Stimulated activated CD4-positive, alpha-beta T cell treated with anti-CD3 and anti-CD28 coated beads, Interleukin-1b, Interleukin-23, amount 100 ng/mL, for 24 hours (primary cell): ENCODE data around the gene ACAD8.

Experiments
- DNase-seq, 4 experiments: peaks; one replicate each; pipeline ENCODE4 v3.0.0-alpha.2; 2020; ENCODE audit warnings: low read depth in 4 of 4, low spot score in 1 of 4

ACAD8 gene

DNA sequence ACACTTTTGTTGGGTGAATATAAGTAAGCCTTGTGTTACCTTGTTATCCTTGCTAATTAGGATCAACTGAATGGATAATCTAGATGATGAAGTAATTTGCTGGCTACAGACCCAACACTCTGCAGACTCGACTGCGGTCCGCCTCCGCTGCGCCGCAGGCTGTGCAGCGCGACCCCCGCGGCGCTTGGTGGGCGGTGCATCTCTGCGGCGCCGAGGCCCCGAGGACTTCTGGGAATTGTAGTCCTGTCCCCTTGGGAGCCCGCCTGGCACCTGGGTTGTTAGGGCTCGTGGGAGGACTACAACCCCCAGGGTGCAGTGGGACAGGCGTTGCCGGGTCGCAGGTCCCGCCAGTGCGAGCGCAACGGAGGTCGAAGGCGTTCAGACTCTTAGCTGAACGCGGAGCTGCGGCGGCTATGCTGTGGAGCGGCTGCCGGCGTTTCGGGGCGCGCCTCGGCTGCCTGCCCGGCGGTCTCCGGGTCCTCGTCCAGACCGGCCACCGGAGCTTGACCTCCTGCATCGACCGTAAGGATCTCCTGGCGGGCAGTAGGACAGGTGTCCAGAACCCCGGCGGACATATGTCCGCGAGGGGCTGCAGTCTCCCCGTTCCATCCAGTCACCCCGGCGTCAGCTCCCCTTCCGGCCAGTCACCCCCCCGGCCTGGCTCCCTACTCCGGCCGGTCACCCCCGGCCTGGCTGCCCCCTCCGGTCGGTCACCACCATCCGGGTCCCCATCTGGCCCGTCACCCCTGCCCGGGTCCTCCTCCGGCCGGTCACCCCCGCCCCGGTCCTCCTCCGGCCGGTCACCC is at the start of gene ACAD8, which contains the start of gene THYN1:
TSS of gene ACAD8 (plus strand) at position 381 of the 806 bp plus-strand sequence. CDS start at position 414, 33 bp downstream.
TSS of gene THYN1 (minus strand) at position 165 of the 806 bp plus-strand sequence. CDS start 470 bp downstream, outside the sequence.
- DNase-seq, result peak; percentile 87 to 93 (median 90)

- DNase-seq, result no peak
These were observed 47.6 kb upstream of the ACAD8 start for GRCh38 chr11:134205729-134206128.

DNA sequence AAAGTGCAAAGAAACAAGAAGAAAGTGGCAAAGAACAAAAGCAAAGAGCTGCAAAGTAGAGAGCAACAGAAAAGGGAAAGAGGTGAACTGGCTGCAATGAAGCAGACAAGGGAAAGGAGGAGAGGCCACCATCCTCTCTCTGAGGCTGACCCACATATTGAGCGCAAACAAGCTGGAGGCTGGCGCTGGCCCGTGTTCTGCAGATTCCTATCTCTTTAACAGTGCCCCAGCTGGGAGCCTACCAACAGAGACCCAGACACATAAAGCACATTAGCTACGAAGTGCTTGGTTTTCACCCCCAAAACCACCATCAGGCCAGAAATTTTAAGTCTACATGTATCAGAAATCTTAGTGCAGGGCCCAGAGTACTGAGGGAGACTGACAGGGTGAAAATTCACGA is 47.2 kb upstream of the ACAD8 start:
- DNase-seq, result no peak

DNA sequence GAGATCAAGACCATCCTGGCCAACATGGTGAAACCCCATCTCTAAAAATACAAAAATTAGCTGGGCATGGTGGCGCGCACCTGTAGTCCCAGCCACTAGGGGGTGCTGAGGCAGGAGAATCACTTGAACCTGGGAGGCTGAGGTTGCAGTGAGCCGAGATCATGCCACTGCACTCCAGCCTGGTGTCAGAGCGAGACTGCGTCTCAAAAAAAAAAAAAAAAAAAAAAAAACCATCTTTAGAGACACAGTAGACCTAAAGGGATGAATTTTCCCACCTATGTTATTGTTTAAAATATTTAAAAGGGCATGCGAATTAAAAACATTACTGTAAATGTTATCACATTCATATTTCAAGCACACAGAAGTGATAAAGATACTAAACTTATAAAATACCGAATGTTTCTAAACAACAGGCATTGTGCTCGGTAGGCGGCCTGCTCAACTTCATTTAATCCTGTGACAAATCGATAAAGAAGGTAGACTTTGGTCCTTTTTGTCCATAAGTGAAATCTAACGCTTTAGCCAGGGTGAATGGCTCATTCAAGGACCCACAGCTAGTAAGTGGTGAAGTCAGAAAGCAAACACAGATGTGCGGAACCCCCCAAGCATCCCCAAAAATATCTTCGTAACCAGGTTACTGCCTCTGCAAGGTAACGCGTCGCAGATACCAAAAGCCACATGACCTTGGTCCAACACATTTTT is 45.7 kb upstream of the ACAD8 start:
- DNase-seq, result peak in 2 of 4 experiments; percentile 28 to 36

GRCh38 chr11:134215836-134216235 is 37.5 kb upstream of the ACAD8 start:
- no peak for DNase-seq

GRCh38 chr11:134216816-134217215 is 36.6 kb upstream of the ACAD8 start:
- no peak for DNase-seq

DNA sequence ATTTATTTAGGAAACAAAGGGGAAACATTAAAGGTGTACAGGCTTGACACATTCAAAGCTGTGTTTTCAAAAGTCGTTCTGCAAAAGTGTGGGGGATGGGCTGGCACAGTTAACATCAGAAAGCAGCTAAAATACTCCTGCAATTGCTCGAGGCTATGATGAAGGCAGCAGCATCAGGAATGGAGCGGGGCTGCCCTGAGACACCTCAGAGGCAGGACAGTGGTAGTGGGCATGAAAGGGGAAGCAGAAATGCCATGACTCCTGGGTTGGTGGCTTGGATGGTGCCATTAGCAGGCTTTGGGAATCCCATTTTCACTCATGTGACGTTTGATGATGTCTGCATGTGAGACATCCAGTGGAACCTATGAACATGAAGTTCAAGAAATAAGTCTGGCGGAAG is 30.2 kb upstream of the ACAD8 start:
- DNase-seq, result no peak

DNA sequence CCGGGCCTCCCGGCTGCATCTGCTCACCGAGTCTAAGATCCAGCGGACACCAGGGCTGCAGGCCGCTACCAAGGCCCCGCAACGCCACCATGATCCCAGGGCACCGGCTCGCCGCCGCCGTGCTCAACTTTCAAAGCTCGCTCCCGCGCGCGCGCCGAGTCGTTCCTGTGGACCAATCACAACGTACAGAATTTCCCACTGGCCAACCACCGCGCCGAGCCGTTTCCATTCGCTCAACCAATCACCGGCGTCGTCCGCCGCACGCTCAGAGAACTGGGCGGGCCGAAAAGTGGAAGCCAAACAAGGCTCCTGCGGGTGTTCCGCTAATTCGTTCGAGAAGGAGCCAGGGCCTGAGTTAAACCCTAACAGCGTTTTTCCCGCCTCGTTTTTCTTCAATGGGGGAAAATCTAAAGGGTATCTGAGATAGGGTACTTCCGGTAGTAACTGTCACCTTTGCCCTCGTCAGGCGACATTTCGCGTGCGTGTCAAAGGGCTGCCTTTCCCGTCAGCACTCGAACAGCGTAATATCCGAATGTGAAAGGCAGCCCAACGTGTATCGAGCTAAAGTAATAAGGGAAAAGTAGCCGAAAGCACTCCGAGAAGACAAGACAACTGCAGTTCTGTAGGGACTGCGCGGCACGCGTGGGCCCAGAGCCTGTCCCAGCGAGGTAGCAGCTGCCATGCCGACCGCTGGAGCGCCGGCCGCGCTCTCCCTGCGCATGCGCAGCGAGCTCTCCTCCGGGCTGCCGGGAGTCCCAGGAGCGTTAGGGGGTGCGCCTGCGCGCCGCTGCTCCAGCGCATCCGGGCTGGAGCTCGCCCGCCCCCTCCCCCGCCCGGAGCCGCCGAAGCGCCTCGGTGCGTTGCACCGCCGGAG is 29.3 kb upstream of the ACAD8 start, which contains the start of the genes NCAPD3 and VPS26B:
TSS of gene NCAPD3 (minus strand) at position 132 of the 874 bp plus-strand sequence. CDS start at position 91, 41 bp downstream.
TSS of gene VPS26B (plus strand) at position 836 of the 874 bp plus-strand sequence. CDS start 452 bp downstream, outside the sequence.
- DNase-seq, result peak; percentile 92 to 96 (median 94)

GRCh38 chr11:134224710-134225664 is 28.4 kb upstream of the ACAD8 start:
- DNase-seq, result peak in 2 of 4 experiments; percentile 45 to 46

GRCh38 chr11:134226806-134227325 is 26.5 kb upstream of the ACAD8 start:
- DNase-seq, result no peak

DNA sequence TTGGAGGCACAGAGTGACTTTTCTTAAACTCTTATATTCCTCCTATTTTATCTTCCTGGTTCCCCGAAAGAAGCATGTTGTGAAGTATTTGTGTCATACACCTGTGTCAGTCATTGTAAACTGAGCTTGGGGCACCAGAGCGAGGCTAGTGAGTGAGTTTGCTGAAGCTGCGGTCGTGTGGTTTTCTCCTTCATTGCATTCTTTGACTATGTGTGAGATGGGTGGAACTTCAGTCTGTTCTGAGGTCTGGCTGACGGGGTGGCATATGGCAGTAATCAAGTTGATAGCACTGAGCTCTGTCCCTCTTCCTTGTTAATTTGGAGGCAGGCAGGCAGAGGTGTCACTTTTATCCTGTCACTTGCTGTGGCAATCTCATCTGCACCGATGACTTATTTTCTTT is 24.7 kb upstream of the ACAD8 start:
- DNase-seq, result no peak

DNA sequence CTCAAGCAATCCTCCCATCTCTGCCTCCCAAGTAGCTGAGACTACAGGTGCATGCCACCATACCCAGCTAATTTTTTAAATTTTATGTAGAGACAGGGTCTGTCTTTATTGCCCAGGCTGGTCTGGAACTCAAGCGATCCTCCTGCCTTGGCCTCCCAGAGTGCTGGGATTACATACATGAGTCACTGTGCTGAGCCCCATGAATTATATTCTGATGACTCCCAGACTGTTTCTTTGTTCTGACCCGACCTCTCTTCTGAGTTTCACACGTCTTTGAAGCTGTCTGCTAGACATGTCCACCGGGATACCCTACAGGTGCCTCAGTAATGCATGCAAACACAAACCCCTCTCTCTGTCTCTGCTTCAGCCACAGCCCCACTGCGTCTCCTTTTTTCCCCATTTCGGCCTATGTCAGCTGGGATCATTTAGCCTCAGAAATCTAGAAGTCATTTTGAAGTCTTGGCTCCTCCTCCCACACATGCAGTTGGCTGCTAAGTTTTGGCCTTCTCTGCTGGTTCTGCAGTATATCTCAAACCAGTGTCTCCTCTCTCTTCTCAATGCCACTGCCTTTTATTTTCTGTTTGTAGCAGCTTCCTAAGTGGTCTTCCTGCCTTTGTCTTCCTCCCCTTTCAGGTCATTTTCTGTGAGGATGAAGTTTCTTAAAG is 24.1 kb upstream of the ACAD8 start:
- no peak for DNase-seq

GRCh38 chr11:134230339-134230738 is 23.0 kb upstream of the ACAD8 start:
- no peak for DNase-seq

GRCh38 chr11:134231958-134232659 is 21.3 kb upstream of the ACAD8 start:
- no peak for DNase-seq

GRCh38 chr11:134233729-134234179 is 19.6 kb upstream of the ACAD8 start:
- no peak for DNase-seq

- no peak for DNase-seq
These were observed 18.0 kb upstream of the ACAD8 start for GRCh38 chr11:134235399-134235798.

DNA sequence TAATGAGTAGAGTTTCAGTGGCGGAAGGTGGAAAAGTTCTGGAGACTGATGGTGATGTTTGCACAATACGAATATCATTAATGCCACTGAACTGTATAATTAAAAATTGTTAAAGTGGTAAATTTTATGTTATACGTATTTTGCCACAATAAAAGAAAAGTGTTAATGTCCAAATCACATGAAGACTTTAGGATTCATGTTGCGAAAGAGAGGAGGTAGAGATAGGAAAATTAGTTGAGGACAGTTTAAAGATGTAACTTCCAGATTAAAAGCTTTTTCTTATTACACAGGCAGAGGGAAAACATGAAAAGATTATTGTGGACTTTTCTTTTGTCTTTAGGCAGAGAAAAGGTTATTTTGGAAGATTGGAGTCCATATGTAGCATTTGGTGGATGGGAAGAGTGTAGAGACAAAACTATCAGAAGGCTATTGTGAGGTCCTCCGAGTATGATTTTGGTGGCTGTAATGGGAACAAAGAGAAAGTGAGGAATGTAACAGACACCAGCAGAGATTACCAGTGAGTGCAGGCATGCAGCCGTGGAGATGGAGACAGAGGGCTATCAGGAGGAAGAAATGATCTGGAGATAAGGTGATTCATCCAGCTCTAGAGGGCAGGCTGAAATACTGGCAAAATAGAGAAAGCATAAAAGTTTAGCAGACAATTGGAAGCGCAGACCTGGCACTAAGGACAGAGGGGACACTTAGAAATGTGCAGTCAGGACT is 16.4 kb upstream of the ACAD8 start:
- no peak for DNase-seq

DNA sequence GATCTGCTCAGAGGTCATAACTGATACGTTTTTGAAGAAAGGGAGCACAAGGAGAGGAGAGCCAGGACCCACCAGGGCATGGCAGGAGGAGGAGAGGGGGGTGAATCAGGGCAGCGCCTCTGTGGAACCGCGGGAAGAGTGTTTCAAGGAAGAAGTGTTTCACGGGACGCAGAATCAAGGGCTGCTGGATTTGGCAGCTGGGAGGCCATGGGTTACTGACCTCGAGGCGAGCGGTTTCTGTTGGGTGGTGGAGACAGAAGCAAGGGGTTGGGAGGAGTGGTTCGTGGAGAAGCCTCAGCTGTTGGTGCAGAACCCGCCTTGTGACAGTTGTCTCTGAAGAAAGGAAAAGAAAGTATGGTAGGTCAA is 15.8 kb upstream of the ACAD8 start:
- no peak for DNase-seq
